HUES64 (cell line): ENCODE results near the gene RNF141.

Source experiments
- H3K27ac ChIP-seq: 2 replicates; pipeline ENCODE4 v1.7.0; 2013; ENCODE audit warnings: low read depth, low read length, inconsistent platforms
- H3K27me3 ChIP-seq: 2 replicates; pipeline ENCODE4 v1.6.1; 2013; ENCODE audit warnings: mild to moderate bottlenecking, low read length; ENCODE audit not compliant: insufficient read depth
- H3K36me3 ChIP-seq: 2 replicates; pipeline ENCODE4 v1.6.1; 2013; ENCODE audit warnings: mild to moderate bottlenecking, low read length; ENCODE audit not compliant: insufficient read depth
- H3K4me1 ChIP-seq: 2 replicates; pipeline ENCODE4 v1.6.1; 2013; ENCODE audit warnings: mild to moderate bottlenecking, low read length, moderate library complexity; ENCODE audit not compliant: insufficient read depth
- H3K4me3 ChIP-seq: 2 replicates; pipeline ENCODE4 v1.5.1; 2013; ENCODE audit warnings: mild to moderate bottlenecking, low read length, moderate library complexity
- H3K9ac ChIP-seq: 2 replicates; pipeline ENCODE4 v1.6.1; 2013; ENCODE audit warnings: mild to moderate bottlenecking, low read depth, low read length
- H3K9me3 ChIP-seq: 2 replicates; pipeline ENCODE4 v1.6.1; 2013; ENCODE audit warnings: low read depth, low read length; ENCODE audit not compliant: insufficient read depth
- WGBS: fragments of 150-250, 120-280 bp; methylation state at CpG from one replicate; pipeline ENCODE4 v1.1.7; 2013; ENCODE audit warnings: missing lambda C conversion rate; 5-methylcytosine and 5-hydroxymethylcytosine counted together

The RNF141 gene

DNA sequence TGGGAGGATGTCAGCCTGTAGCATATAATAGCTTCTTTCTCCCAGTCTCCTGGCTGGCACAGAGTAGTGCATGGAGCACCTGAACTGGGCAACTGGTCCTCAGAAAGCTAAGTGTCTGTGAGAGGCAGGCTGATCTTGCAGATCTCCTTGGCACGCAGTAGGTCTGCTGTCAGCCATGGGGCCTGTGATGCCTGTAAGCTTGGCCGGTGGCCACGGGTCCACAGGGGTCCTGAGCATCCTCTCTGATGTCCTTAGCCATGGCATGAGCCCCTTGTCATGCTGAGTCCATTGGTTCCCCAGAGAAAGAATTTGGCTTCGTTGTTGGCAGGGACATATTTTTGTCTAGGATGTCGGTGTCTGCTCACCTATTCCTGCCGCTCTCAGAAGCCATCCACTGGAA lies 61.0 kb downstream of the RNF141 start:
- H3K4me1 ChIP-seq: no peaks in the 10 kb centered on the region
- no peaks in the 10 kb centered on the region for H3K36me3 ChIP-seq
- no peak overlapping the region for H3K27ac ChIP-seq
- no peak overlapping the region for H3K9ac ChIP-seq
- no peaks in the 10 kb centered on the region for H3K27me3 ChIP-seq
- no peaks in the 10 kb centered on the region for H3K9me3 ChIP-seq
- WGBS: 90% methylated on average over 6 of the region's 6 CpGs
- H3K4me3 ChIP-seq: no peak overlapping the region

DNA sequence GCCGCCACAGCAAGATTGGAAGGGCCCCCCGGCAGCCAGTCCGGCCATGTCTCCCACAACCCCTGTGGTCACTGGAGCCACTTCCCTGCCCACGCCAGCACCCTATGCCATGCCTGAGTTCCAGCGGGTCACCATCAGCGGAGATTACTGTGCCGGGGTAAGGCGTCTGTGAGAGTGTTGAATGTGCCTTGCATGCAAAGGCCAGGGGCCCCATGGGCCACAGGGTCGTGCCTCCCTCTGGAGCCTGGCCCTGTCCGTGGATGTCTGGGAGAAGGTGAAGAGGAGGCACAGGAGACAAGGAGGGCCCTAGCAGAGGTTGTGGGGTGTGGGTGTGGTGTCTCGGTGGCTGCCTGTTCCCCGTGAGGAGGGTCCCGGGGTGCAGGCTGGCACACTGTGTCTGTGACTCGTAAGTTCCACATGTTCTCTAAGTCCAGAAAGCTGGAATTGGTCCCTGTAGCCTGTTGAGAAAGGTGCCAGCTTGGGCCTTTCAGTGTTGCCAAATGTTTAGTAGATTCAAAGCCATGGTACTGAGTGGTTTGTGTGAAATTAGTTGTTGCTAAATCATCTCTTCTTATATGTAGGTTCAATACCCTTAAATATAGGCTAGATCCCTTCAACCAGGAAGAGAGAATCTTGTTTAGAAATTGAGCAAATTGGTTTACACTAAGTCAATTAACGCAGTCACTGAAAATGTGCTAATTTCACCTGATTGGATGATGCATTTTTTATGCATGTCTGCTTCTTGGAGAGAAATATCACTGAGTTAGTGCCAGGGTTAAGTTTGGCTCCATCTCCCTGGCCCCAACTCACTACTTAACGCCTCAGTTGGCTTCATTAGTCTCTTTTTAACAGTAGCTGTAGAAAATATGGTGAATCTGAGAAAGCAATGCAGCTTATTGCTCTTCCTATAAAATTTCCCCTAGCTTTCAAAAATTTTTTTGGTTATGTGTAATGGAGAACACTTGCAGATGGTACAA lies 62.1 kb downstream of the RNF141 start:
- H3K36me3 ChIP-seq: no peaks in the 10 kb centered on the region
- no peaks in the 10 kb centered on the region for H3K4me1 ChIP-seq

DNA sequence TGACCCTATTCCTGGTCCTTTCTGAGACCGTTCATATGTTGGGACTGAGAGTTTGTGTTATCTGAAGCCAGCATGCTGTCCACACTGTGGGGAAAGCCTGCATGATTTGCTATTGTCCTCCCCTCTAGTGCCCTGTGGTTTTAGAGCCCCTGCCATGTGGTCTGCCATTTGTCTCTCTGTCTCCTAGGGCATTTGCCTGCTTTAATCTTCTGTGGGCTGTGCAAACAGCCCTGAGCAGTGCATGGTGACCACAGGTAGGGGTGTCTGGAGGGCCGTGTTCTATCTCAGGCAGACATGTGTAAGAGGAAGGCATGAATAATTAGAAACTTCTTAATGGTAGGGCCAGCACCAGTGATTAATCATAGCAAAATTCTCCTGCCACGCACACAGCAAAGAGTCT lies 62.9 kb downstream of the RNF141 start:
- no peaks in the 10 kb centered on the region for H3K36me3 ChIP-seq
- no peaks in the 10 kb centered on the region for H3K9me3 ChIP-seq
- H3K4me3 ChIP-seq: no peak overlapping the region
- no peak overlapping the region for H3K9ac ChIP-seq
- no peak overlapping the region for H3K27ac ChIP-seq
- 90% methylated on average over 3 of the region's 3 CpGs for WGBS
- no peaks in the 10 kb centered on the region for H3K27me3 ChIP-seq
- H3K4me1 ChIP-seq: no peaks in the 10 kb centered on the region

More for the DNA sequence above, 62.1 kb downstream of the RNF141 start:
- H3K9ac ChIP-seq: no peak overlapping the region
- 93% methylated on average over 15 of the region's 16 CpGs for WGBS
- H3K9me3 ChIP-seq: no peaks in the 10 kb centered on the region
- H3K4me3 ChIP-seq: no peak overlapping the region
- no peaks in the 10 kb centered on the region for H3K27me3 ChIP-seq
- H3K27ac ChIP-seq: no peak overlapping the region

DNA sequence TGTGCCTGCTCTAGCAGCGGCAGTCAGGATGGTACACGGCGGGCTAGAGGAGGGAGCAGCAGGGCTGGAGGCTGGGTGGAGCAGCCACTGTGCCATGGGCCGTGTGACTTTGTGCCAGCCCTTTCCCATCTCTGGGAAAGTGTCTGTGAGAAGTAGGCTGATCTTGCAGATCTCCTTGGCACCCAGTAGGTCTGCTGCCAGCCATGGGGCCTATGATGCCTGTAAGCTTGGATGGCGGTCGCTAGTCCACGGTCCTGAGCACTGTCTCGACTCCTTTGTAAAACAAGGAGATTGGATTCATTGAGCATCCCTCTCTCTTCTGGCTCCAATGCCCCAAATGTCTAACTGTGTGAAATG lies 63.3 kb downstream of the RNF141 start:
- Histone ChIP-seq H3K9me3 (no peaks in the 10 kb centered on the region), H3K27me3 (no peaks in the 10 kb centered on the region), H3K36me3 (no peaks in the 10 kb centered on the region), H3K27ac (no peak overlapping the region), H3K4me3 (no peak overlapping the region), H3K9ac (no peak overlapping the region), H3K4me1 (no peaks in the 10 kb centered on the region)
- 91% methylated on average over 8 of the region's 8 CpGs for WGBS

DNA sequence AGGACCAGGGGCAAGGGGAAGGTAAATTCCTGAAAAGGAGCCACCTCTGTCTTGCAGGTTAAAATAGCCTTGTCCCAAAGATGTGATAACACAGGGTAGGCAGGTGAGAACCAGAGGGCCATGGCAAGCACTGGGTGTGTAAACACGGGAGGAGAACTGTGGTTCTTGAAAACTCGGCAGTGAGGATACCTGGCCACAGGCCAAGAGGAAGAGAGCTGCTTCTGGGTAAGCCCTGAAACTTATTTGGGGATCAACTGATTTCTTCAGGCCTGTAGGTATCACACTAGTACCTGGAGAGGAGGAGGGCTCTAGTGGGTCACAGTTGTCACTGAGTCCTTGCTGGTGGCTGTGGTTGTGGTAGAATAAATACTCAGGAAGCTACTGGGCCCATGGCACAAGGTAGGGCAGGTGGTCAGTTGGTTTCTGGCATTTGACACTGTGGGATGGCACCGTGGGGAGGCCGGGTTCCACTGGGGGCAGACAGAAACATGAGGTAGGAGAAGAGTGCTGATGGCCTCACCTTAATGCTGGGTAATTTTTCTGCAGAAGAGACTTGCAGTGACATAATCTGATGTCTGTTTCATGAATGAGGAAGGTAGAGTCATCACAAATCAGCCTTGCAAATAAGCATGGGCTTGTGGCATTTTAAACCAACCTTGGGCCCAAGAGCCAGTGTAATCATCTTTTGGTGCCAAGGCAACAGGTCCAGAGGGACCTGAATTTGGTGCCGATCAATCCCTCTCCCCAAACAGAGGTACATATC lies 63.9 kb downstream of the RNF141 start:
- Histone ChIP-seq H3K9ac (no peak overlapping the region), H3K9me3 (no peaks in the 10 kb centered on the region), H3K27ac (no peak overlapping the region), H3K4me3 (no peak overlapping the region), H3K36me3 (no peaks in the 10 kb centered on the region), H3K27me3 (no peaks in the 10 kb centered on the region), H3K4me1 (no peaks in the 10 kb centered on the region)
- WGBS: 91% methylated on average over 5 of the region's 5 CpGs

DNA sequence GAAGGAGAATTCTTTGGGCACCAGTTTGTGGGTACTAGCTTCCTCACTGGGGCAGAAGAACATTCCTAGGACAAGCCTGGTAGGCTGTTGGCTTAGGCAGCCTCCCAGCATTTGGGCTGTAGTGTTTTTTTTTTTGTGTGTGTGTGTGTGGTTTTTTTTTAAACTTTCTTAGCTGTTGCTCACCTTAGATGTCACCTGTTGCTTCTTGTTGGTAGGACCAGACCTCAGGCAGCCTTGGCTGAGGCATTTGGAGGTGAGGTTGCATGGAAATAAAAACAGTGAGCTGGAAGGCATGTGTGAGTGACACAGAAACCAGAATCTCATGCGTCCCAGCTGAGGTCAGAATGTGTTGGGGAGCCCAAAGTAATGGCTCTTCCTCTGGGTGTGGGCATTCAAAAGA lies 64.6 kb downstream of the RNF141 start:
- Histone ChIP-seq H3K27me3 (no peaks in the 10 kb centered on the region), H3K9me3 (no peaks in the 10 kb centered on the region), H3K36me3 (no peaks in the 10 kb centered on the region), H3K9ac (no peak overlapping the region), H3K4me3 (no peak overlapping the region), H3K4me1 (no peaks in the 10 kb centered on the region), H3K27ac (no peak overlapping the region)
- 90% methylated on average over 1 of the region's 1 CpG for WGBS

DNA sequence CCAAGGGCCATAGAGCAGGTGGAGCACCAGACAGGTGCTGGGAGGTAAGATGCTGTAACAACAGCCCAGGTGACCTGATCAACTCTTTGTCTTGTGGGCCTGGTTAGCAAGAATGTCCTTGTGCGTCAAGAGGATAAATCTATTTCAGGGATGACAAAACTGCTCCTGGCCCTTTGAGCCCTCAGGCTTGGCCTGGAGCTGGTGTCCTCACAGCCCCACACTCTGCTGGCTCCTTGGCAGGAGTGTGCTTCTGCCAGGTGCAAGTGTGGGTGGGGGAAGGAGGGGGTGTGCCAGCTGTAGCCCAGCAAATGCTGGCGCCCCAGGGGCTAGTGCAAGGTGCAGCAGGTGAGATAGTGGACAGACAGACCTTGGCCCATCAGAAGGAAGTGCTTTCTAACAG lies 66.4 kb downstream of the RNF141 start:
- Histone ChIP-seq H3K27me3 (no peaks in the 10 kb centered on the region), H3K4me1 (no peaks in the 10 kb centered on the region), H3K4me3 (no peak overlapping the region), H3K9ac (no peak overlapping the region), H3K9me3 (no peaks in the 10 kb centered on the region), H3K27ac (no peak overlapping the region), H3K36me3 (no peaks in the 10 kb centered on the region)
- WGBS: 91% methylated on average over 2 of the region's 2 CpGs

DNA sequence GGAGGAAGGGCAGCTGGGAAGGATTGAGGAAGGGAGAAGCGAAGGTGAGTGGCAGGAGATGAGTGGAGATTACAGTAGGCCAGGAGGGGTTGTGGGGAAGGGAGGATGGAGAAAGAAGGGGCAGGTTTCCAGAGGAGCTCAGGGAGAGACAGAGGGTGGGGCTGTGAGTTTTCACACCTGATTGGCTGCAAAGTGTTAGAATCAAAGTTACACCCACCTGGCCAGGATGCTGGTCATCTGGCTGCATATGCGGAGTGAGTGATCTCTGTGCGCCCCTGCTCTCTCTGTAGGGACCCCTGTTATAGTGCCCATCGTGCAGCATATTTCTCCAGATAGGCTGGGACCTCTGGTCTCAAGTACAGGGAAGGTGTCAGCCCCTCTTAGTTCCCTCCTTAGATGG lies 67.6 kb downstream of the RNF141 start:
- H3K9me3 ChIP-seq: no peaks in the 10 kb centered on the region
- H3K27me3 ChIP-seq: no peaks in the 10 kb centered on the region
- no peak overlapping the region for H3K9ac ChIP-seq
- no peaks in the 10 kb centered on the region for H3K36me3 ChIP-seq
- H3K4me1 ChIP-seq: no peaks in the 10 kb centered on the region
- H3K27ac ChIP-seq: no peak overlapping the region
- H3K4me3 ChIP-seq: no peak overlapping the region
- WGBS: 87% methylated on average over 4 of the region's 4 CpGs

DNA sequence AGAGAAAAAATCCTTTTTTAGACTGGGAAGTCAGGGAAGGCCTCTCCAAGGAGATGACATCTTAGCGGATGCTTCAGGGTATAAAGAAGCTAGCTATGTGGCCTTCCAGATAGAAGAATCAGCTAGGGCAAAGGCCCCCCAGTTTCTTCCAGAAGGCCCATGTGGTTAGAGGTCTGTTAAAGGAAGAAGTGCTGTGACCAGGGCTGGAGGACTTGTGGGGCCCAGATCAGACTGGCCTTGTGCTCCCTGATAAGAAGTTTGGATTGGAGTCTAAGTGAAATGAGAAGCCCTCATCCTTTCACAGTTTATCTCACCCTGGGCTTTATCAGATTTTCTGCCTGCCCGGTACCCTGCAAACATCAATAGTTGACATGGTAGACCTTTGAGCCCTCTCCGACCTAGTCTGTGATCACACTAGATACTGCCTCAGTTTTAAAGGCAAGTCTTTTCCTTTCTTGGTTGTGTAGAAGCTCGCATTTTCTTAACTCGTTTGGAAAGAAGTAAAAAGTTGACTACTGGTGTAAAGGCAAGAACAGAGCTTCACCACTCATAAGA lies 78.2 kb downstream of the RNF141 start:
- Histone ChIP-seq H3K27ac (no peak overlapping the region), H3K4me3 (no peak overlapping the region), H3K36me3 (no peaks in the 10 kb centered on the region), H3K9ac (no peak overlapping the region), H3K4me1 (peaks cover 7% of the 10 kb centered on the region; the same call in 1 of the 2 replicates), H3K27me3 (no peaks in the 10 kb centered on the region), H3K9me3 (no peaks in the 10 kb centered on the region)
- WGBS: 91% methylated on average over 5 of the region's 5 CpGs
